GM23338 (cell line): ENCODE data around the gene CNTN1. TPM values are rescaled to one million over a fixed set of nuclear protein-coding genes. Genes with fewer than 3 reads are reported as not detected.

Experiments
- ATAC-seq: fragments of 200-7000 bp; cut with Tn5 transposase; 3 replicates; pipeline ENCODE4 v1.9.1; 2020
- DNase-seq: peaks from one replicate; pipeline ENCODE4 v3.0.0-alpha.2; 2015; ENCODE audit warnings: low spot score
- H2AFZ ChIP-seq: fragments of 200-600 bp; sonication (generic); 2 replicates; pipeline ENCODE4 v1.8.0; 2016; ENCODE audit warnings: antibody characterized with exemption, mild to moderate bottlenecking, moderate library complexity
- H3F3A ChIP-seq: fragments of 200-600 bp; sonication (generic); replicated peaks from 2 replicates; pipeline ENCODE4 v1.8.0; 2017; ENCODE audit warnings: antibody characterized with exemption, mixed run types, low read depth
- H3K27ac ChIP-seq: fragments of 200-600 bp; sonication (generic); 2 replicates; pipeline ENCODE4 v1.6.1; 2016; ENCODE audit warnings: low read depth
- H3K27me3 ChIP-seq: fragments of 200-600 bp; sonication (generic); 2 replicates; pipeline ENCODE4 v1.8.0; 2016; ENCODE audit warnings: mild to moderate bottlenecking, mixed run types, moderate library complexity; ENCODE audit not compliant: insufficient read depth
- H3K36me3 ChIP-seq: fragments of 200-600 bp; sonication (generic); 2 replicates; pipeline ENCODE4 v1.8.0; 2016; ENCODE audit warnings: mild to moderate bottlenecking; ENCODE audit not compliant: insufficient read depth
- H3K4me1 ChIP-seq: fragments of 200-600 bp; sonication (generic); 2 replicates; pipeline ENCODE4 v1.8.0; 2016; ENCODE audit warnings: mild to moderate bottlenecking, moderate library complexity; ENCODE audit not compliant: insufficient read depth
- H3K4me2 ChIP-seq: fragments of 200-600 bp; sonication (generic); 2 replicates; pipeline ENCODE4 v1.7.1; 2017; ENCODE audit warnings: mixed run types
- H3K4me3 ChIP-seq: fragments of 200-600 bp; sonication (generic); 2 replicates; pipeline ENCODE4 v1.6.1; 2016; ENCODE audit warnings: mixed run types
- H3K79me2 ChIP-seq: fragments of 200-600 bp; sonication (generic); replicated peaks from 2 replicates; pipeline ENCODE4 v1.8.0; 2017; ENCODE audit warnings: mild to moderate bottlenecking; ENCODE audit not compliant: insufficient read depth
- H3K9me2 ChIP-seq: fragments of 200-600 bp; sonication (generic); 2 replicates; pipeline ENCODE4 v1.8.0; 2017; ENCODE audit not compliant: insufficient read depth
- H4K20me1 ChIP-seq: fragments of 200-600 bp; sonication (generic); replicated peaks from 2 replicates; pipeline ENCODE4 v1.8.0; 2017; ENCODE audit warnings: mild to moderate bottlenecking; ENCODE audit not compliant: insufficient read depth
- H3K27ac Mint-ChIP-seq: 2 replicates; pipeline ENCODE4 v1.8.0; 2020; ENCODE audit warnings: inconsistent platforms, mild to moderate bottlenecking, moderate library complexity, mixed read lengths
- H3K27me3 Mint-ChIP-seq: 3 replicates; pipeline ENCODE4 v1.8.0; 2022; ENCODE audit warnings: low read depth, mild to moderate bottlenecking, moderate library complexity, mixed read lengths, inconsistent platforms; ENCODE audit not compliant: insufficient read depth, poor library complexity
- H3K36me3 Mint-ChIP-seq: 3 replicates; pipeline ENCODE4 v1.8.0; 2021; ENCODE audit warnings: low read depth, mild to moderate bottlenecking, inconsistent platforms, moderate library complexity, mixed read lengths
- H3K4me1 Mint-ChIP-seq: 3 replicates; pipeline ENCODE4 v1.8.0; 2020; ENCODE audit warnings: mild to moderate bottlenecking, inconsistent platforms, mixed read lengths
- H3K4me3 Mint-ChIP-seq: 3 replicates; pipeline ENCODE4 v1.8.0; 2021; ENCODE audit warnings: moderate library complexity, mild to moderate bottlenecking, inconsistent platforms, mixed read lengths
- H3K9me3 Mint-ChIP-seq: 3 replicates; pipeline ENCODE4 v1.8.0; 2020; ENCODE audit warnings: moderate library complexity, mild to moderate bottlenecking, inconsistent platforms, mixed read lengths
- CTCF ChIP-seq, 2 experiments: fragments of 200-600 bp in 1 of 2; sonication (generic) in 1 of 2; conservative IDR thresholded peaks; 2 replicates each; pipeline versions ENCODE4 v1.5.1 to v1.6.1; 2016 to 2017; ENCODE audit warnings: antibody characterized with exemption in 2 of 2, low read depth in 2 of 2, mild to moderate bottlenecking in 2 of 2, moderate library complexity in 1 of 2
- JUNB ChIP-seq: IDR thresholded peaks from one replicate; pipeline ENCODE4 v1.6.1; 2016; ENCODE audit warnings: antibody characterized with exemption; ENCODE audit not compliant: unreplicated experiment
- POLR2AphosphoS5 ChIP-seq: IDR thresholded peaks from 2 replicates; pipeline ENCODE4 v1.6.1; 2016; ENCODE audit warnings: antibody characterized with exemption, low read depth
- STAT1 ChIP-seq: IDR thresholded peaks from one replicate; pipeline ENCODE4 v1.6.1; 2016; ENCODE audit warnings: antibody characterized with exemption; ENCODE audit not compliant: unreplicated experiment
- polyA plus RNA-seq: library from polyadenylated mRNA; unstranded; fragments of >200 nt; fragmentation: Nextera tagmentation; extraction: Ambion mirVana; gene quantifications from 2 replicates; pipeline ENCODE4 v1.2.1, GENCODE V29; 2016
- total RNA-seq: library from RNA; depleted of rRNA; stranded (reverse); fragments of >200 nt; shearing (Covaris generic); gene quantifications from 2 replicates; pipeline ENCODE4 v1.2.3, GENCODE V29; 2014
- TF ChIP-seq, protein P1 (sequence below): IDR thresholded peaks from one replicate; pipeline ENCODE4 v1.6.1; 2018; ENCODE audit warnings: antibody characterized with exemption; ENCODE audit not compliant: unreplicated experiment
- TF ChIP-seq, protein P2 (sequence below): fragments of 250-450 bp; sonication (Bioruptor Pico); IDR thresholded peaks from 2 replicates; pipeline ENCODE4 v1.5.0; 2020; ENCODE audit warnings: mild to moderate bottlenecking, moderate library complexity

CNTN1 gene
- total and polyA plus RNA-seq, 2 experiments from 2014 or later: 5.0 to 27.0 TPM

GRCh38 chr12:40853221-40853620 is 161.0 kb downstream of the CNTN1 start:
- Mint-ChIP-seq H3K4me3 (no peak overlapping the region), H3K9me3 (peaks cover under 1% of the 10 kb centered on the region; the same call in 2 of the 3 replicates), H3K36me3 (peaks cover under 1% of the 10 kb centered on the region; the same call in 1 of the 3 replicates), H3K27ac (no peak overlapping the region), H3K27me3 (peaks cover 2% of the 10 kb centered on the region), H3K4me1 (peaks cover 20% of the 10 kb centered on the region)
- no peak for ATAC-seq
- H2AFZ ChIP-seq: no peak overlapping the region
- no peaks in the 10 kb centered on the region for H3K9me2 ChIP-seq
- DNase-seq: no peak
- peaks cover 21% of the 10 kb centered on the region for H3K4me1 ChIP-seq
- no peaks in the 10 kb centered on the region for H3F3A ChIP-seq
- no peak overlapping the region for H3K27ac ChIP-seq
- H3K4me3 ChIP-seq: no peak overlapping the region
- no peak overlapping the region for H3K4me2 ChIP-seq
- H3K79me2 ChIP-seq: no peaks in the 10 kb centered on the region
- no peaks in the 10 kb centered on the region for H3K36me3 ChIP-seq
- H3K27me3 ChIP-seq: no peaks in the 10 kb centered on the region
- TF ChIP-seq JUNB: no peak
- TF ChIP-seq STAT1: no peak
- TF ChIP-seq, protein P1, sequence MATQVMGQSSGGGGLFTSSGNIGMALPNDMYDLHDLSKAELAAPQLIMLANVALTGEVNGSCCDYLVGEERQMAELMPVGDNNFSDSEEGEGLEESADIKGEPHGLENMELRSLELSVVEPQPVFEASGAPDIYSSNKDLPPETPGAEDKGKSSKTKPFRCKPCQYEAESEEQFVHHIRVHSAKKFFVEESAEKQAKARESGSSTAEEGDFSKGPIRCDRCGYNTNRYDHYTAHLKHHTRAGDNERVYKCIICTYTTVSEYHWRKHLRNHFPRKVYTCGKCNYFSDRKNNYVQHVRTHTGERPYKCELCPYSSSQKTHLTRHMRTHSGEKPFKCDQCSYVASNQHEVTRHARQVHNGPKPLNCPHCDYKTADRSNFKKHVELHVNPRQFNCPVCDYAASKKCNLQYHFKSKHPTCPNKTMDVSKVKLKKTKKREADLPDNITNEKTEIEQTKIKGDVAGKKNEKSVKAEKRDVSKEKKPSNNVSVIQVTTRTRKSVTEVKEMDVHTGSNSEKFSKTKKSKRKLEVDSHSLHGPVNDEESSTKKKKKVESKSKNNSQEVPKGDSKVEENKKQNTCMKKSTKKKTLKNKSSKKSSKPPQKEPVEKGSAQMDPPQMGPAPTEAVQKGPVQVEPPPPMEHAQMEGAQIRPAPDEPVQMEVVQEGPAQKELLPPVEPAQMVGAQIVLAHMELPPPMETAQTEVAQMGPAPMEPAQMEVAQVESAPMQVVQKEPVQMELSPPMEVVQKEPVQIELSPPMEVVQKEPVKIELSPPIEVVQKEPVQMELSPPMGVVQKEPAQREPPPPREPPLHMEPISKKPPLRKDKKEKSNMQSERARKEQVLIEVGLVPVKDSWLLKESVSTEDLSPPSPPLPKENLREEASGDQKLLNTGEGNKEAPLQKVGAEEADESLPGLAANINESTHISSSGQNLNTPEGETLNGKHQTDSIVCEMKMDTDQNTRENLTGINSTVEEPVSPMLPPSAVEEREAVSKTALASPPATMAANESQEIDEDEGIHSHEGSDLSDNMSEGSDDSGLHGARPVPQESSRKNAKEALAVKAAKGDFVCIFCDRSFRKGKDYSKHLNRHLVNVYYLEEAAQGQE: no peak
- TF ChIP-seq POLR2AphosphoS5: no peak
- H4K20me1 ChIP-seq: no peaks in the 10 kb centered on the region

DNA sequence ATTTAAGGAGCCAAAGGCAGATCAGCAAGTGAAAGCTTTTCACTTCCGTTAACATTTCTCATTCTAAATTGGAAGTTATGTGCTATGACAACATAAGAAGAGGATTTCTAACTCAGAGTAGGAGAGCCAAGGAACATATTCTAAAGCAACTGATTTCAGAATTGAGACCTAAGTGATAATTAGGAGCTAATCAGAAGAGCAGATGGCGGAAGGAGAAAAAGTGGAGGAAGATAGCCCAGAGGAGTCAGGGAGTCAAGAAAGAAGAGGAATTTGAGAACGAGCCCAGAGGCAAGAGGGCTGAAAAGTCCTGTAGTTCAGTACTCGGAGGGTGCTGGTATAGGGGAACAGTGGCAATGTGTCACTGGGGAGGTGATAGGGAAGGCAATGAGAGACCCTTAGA is 162.4 kb downstream of the CNTN1 start:
- H3K4me3 Mint-ChIP-seq: no peak overlapping the region
- Histone ChIP-seq H3K4me3 (no peak overlapping the region), H3K27ac (no peak overlapping the region), H3K27me3 (no peaks in the 10 kb centered on the region), H3K79me2 (no peaks in the 10 kb centered on the region), H4K20me1 (no peaks in the 10 kb centered on the region), H3K9me2 (no peaks in the 10 kb centered on the region), H3K4me1 (peaks cover 21% of the 10 kb centered on the region), H2AFZ (no peak overlapping the region), H3K4me2 (no peak overlapping the region), H3F3A (no peaks in the 10 kb centered on the region), H3K36me3 (no peaks in the 10 kb centered on the region)
- H3K27me3 Mint-ChIP-seq: peaks cover 2% of the 10 kb centered on the region
- H3K9me3 Mint-ChIP-seq: no peaks in the 10 kb centered on the region
- peak; percentile 59 for ATAC-seq
- H3K27ac Mint-ChIP-seq: peak overlapping the region; percentile 8
- peaks cover 20% of the 10 kb centered on the region for H3K4me1 Mint-ChIP-seq
- H3K36me3 Mint-ChIP-seq: no peaks in the 10 kb centered on the region
- peak; percentile 25 for DNase-seq
- TF ChIP-seq, protein P2, sequence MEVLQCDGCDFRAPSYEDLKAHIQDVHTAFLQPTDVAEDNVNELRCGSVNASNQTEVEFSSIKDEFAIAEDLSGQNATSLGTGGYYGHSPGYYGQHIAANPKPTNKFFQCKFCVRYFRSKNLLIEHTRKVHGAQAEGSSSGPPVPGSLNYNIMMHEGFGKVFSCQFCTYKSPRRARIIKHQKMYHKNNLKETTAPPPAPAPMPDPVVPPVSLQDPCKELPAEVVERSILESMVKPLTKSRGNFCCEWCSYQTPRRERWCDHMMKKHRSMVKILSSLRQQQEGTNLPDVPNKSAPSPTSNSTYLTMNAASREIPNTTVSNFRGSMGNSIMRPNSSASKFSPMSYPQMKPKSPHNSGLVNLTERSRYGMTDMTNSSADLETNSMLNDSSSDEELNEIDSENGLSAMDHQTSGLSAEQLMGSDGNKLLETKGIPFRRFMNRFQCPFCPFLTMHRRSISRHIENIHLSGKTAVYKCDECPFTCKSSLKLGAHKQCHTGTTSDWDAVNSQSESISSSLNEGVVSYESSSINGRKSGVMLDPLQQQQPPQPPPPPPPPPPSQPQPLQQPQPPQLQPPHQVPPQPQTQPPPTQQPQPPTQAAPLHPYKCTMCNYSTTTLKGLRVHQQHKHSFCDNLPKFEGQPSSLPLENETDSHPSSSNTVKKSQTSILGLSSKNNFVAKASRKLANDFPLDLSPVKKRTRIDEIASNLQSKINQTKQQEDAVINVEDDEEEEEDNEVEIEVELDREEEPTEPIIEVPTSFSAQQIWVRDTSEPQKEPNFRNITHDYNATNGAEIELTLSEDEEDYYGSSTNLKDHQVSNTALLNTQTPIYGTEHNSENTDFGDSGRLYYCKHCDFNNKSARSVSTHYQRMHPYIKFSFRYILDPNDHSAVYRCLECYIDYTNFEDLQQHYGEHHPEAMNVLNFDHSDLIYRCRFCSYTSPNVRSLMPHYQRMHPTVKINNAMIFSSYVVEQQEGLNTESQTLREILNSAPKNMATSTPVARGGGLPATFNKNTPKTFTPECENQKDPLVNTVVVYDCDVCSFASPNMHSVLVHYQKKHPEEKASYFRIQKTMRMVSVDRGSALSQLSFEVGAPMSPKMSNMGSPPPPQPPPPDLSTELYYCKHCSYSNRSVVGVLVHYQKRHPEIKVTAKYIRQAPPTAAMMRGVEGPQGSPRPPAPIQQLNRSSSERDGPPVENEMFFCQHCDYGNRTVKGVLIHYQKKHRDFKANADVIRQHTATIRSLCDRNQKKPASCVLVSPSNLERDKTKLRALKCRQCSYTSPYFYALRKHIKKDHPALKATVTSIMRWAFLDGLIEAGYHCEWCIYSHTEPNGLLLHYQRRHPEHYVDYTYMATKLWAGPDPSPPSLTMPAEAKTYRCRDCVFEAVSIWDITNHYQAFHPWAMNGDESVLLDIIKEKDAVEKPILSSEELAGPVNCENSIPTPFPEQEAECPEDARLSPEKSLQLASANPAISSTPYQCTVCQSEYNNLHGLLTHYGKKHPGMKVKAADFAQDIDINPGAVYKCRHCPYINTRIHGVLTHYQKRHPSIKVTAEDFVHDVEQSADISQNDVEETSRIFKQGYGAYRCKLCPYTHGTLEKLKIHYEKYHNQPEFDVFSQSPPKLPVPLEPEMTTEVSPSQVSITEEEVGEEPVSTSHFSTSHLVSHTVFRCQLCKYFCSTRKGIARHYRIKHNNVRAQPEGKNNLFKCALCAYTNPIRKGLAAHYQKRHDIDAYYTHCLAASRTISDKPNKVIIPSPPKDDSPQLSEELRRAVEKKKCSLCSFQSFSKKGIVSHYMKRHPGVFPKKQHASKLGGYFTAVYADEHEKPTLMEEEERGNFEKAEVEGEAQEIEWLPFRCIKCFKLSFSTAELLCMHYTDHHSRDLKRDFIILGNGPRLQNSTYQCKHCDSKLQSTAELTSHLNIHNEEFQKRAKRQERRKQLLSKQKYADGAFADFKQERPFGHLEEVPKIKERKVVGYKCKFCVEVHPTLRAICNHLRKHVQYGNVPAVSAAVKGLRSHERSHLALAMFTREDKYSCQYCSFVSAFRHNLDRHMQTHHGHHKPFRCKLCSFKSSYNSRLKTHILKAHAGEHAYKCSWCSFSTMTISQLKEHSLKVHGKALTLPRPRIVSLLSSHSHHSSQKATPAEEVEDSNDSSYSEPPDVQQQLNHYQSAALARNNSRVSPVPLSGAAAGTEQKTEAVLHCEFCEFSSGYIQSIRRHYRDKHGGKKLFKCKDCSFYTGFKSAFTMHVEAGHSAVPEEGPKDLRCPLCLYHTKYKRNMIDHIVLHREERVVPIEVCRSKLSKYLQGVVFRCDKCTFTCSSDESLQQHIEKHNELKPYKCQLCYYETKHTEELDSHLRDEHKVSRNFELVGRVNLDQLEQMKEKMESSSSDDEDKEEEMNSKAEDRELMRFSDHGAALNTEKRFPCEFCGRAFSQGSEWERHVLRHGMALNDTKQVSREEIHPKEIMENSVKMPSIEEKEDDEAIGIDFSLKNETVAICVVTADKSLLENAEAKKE (CRISPR knock-in tag): no peak
- TF ChIP-seq POLR2AphosphoS5 (no peak), STAT1 (no peak), JUNB (no peak), CTCF (conservative IDR thresholded peaks at IDR 0.05; ENCODE audit: low read depth in 2 of 2) (no peak)
